GM12891 (cell line): ENCODE data around the gene DNAH7.

Source experiments
- POLR2A ChIP-seq: IDR thresholded peaks from 2 replicates; pipeline ENCODE4 v1.6.1; 2011; ENCODE audit warnings: low read depth, low read length, control low read depth
- POLR2AphosphoS5 ChIP-seq: IDR thresholded peaks from 2 replicates; pipeline ENCODE4 v1.6.1; 2011; ENCODE audit warnings: low read depth, low read length, control low read depth
- SPI1 ChIP-seq: IDR thresholded peaks from 2 replicates; pipeline ENCODE4 v1.6.1; 2011; ENCODE audit warnings: low read depth, low read length, control low read depth
- TAF1 ChIP-seq: IDR thresholded peaks from 2 replicates; pipeline ENCODE4 v1.6.1; 2011; ENCODE audit warnings: low read depth, low read length, control low read depth

- TF ChIP-seq POLR2A (no peak), TAF1 (no peak), POLR2AphosphoS5 (no peak), SPI1 (no peak)
Observed at GRCh38 chr2:195967336-195967735, 101.3 kb downstream of the DNAH7 start.
